ENCODE measurements around the gene GLCE. TPM values are rescaled to one million over a fixed set of nuclear protein-coding genes. Genes with fewer than 3 reads are reported as not detected.

GLCE gene
- total and polyA plus RNA-seq, 7 donors: 10.3 to 24.6 (median 13.9) TPM

GRCh38 chr15:69226023-69226355, 65.6 kb downstream of the GLCE start:
- 26 to 59% methylated on average over 3 of the region's 3 CpGs for WGBS, 2 donors
- TF ChIP-seq POLR2AphosphoS5 (IDR thresholded peaks at IDR 0.05) (no peak), CTCF (IDR thresholded peaks at IDR 0.05) (no peak), POLR2A (IDR thresholded peaks at IDR 0.05) (no peak), EP300 (IDR thresholded peaks at IDR 0.05) (no peak)
- Histone ChIP-seq H3K36me3 (peaks cover 0 to 10% (median 0%) of the 10 kb centered on the region in 4 donors), H3K27me3 (no peaks in the 10 kb centered on the region), H3K9me3 (peaks cover 0 to 5% (median 4%) of the 10 kb centered on the region in 4 donors), H3K4me1 (no peaks in the 10 kb centered on the region), H3K27ac (no peak overlapping the region), H3K4me3 (no peak overlapping the region)
- intact Hi-C loops (cut with DNase I): loop anchor here (10.0 kb wide), 1 partner anchor 101 kb away; no protein-coding TSS in a partner anchor
- DNase-seq: no peak

- intact Hi-C loops (cut with DNase I): no loop called here
- WGBS, 2 donors: 74 to 82% methylated on average over 4 of the region's 4 CpGs
- H3K4me3 ChIP-seq: no peak overlapping the region
- no peaks in the 10 kb centered on the region for H3K27me3 ChIP-seq
- no peak overlapping the region for H3K27ac ChIP-seq
- no peak for DNase-seq
- no peaks in the 10 kb centered on the region for H3K9me3 ChIP-seq
- peaks cover 0 to 10% (median 0%) of the 10 kb centered on the region in 4 donors for H3K36me3 ChIP-seq
- no peak for TF ChIP-seq POLR2A (IDR thresholded peaks at IDR 0.05)
- no peak for TF ChIP-seq EP300 (IDR thresholded peaks at IDR 0.05)
- no peak for TF ChIP-seq POLR2AphosphoS5 (IDR thresholded peaks at IDR 0.05)
- no peak for TF ChIP-seq CTCF (IDR thresholded peaks at IDR 0.05)
- H3K4me1 ChIP-seq: no peaks in the 10 kb centered on the region
These were observed 71.7 kb downstream of the GLCE start for GRCh38 chr15:69232144-69232543.

GRCh38 chr15:69232765-69233164, 72.3 kb downstream of the GLCE start:
- no peaks in the 10 kb centered on the region for H3K9me3 ChIP-seq
- H3K27me3 ChIP-seq: no peaks in the 10 kb centered on the region
- intact Hi-C loops (cut with DNase I): no loop called here
- DNase-seq: no peak
- 43 to 62% methylated on average over 1 of the region's 1 CpG for WGBS, 2 donors
- no peak overlapping the region for H3K4me3 ChIP-seq
- H3K4me1 ChIP-seq: no peaks in the 10 kb centered on the region
- H3K27ac ChIP-seq: no peak overlapping the region
- TF ChIP-seq EP300 (IDR thresholded peaks at IDR 0.05) (no peak), CTCF (IDR thresholded peaks at IDR 0.05) (no peak), POLR2A (IDR thresholded peaks at IDR 0.05) (no peak), POLR2AphosphoS5 (IDR thresholded peaks at IDR 0.05) (no peak)
- H3K36me3 ChIP-seq: peaks cover 0 to 10% (median 0%) of the 10 kb centered on the region in 4 donors

GRCh38 chr15:69234676-69235075, 74.2 kb downstream of the GLCE start:
- Histone ChIP-seq H3K4me1 (no peaks in the 10 kb centered on the region), H3K36me3 (no peaks in the 10 kb centered on the region), H3K27me3 (no peaks in the 10 kb centered on the region), H3K27ac (no peak overlapping the region), H3K9me3 (no peaks in the 10 kb centered on the region), H3K4me3 (no peak overlapping the region)
- no peak for DNase-seq
- intact Hi-C loops (cut with DNase I): no loop called here
- TF ChIP-seq POLR2AphosphoS5 (IDR thresholded peaks at IDR 0.05) (no peak), EP300 (IDR thresholded peaks at IDR 0.05) (no peak), CTCF (IDR thresholded peaks at IDR 0.05) (no peak), POLR2A (IDR thresholded peaks at IDR 0.05) (no peak)

GRCh38 chr15:69236505-69236904, 76.1 kb downstream of the GLCE start:
- Histone ChIP-seq H3K4me1 (no peaks in the 10 kb centered on the region), H3K27me3 (no peaks in the 10 kb centered on the region), H3K27ac (no peak overlapping the region), H3K9me3 (no peaks in the 10 kb centered on the region), H3K4me3 (no peak overlapping the region), H3K36me3 (no peaks in the 10 kb centered on the region)
- 91% methylated on average over 4 of the region's 4 CpGs for WGBS, 2 donors
- intact Hi-C loops (cut with DNase I): no loop called here
- no peak for TF ChIP-seq EP300 (IDR thresholded peaks at IDR 0.05)
- no peak for TF ChIP-seq POLR2AphosphoS5 (IDR thresholded peaks at IDR 0.05)
- no peak for TF ChIP-seq CTCF (IDR thresholded peaks at IDR 0.05)
- no peak for TF ChIP-seq POLR2A (IDR thresholded peaks at IDR 0.05)
- no peak for DNase-seq
